Fibroblast of the aortic adventitia (primary cell): ENCODE data around the gene AGTR1. TPM values are rescaled to one million over a fixed set of nuclear protein-coding genes. Genes with fewer than 3 reads are reported as not detected.
"Not testable (repeated sequence)": the region's sequence is repeated elsewhere in the genome, so short reads cannot be mapped to it uniquely, and the experiment has no call there.

Experiments used
- DNase-seq: peaks from one replicate; pipeline ENCODE4 v3.0.0-alpha.2; 2010; ENCODE audit warnings: low read depth
- H3K4me3 ChIP-seq: 2 replicates; pipeline ENCODE4 v1.5.1; 2011; ENCODE audit warnings: low read depth, mild to moderate bottlenecking, control low read depth, low read length, moderate library complexity
- CTCF ChIP-seq: IDR thresholded peaks from 2 replicates; pipeline ENCODE4 v1.5.1; 2011; ENCODE audit warnings: mild to moderate bottlenecking, low read length, control low read depth, inconsistent platforms; ENCODE audit not compliant: insufficient read depth
- total RNA-seq: library from RNA; depleted of rRNA; stranded (reverse); fragments of >200 nt; gene quantifications from 2 replicates; pipeline ENCODE4 v1.2.3, GENCODE V29; 2012; ENCODE audit warnings: low replicate concordance

The AGTR1 gene
- total RNA-seq, 1 donor: 3.2 TPM

- H3K4me3 ChIP-seq: no peak overlapping the region
- no peak for DNase-seq
- TF ChIP-seq CTCF: no peak
Observed at GRCh38 chr3:148772361-148772760, 74.7 kb downstream of the AGTR1 start.

DNA sequence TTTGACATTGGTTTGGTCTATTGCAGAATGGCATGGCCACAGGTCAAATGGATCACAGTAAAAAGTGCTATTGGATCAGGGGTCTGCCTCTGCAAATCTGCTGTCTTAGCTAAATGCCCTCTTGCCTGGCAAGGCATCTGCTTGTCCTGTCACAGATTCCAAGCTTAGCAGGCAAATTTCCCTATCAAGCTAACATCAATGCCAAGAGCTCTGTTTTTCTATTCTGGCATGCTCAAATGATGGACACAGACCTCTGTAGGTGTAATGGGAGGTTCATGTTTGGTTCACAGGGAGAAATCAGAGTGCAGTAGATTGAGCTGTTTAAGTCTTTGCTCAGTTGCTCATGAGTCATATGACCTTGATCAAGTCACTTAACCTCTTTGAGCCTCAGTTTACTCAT is 75.1 kb downstream of the AGTR1 start:
- TF ChIP-seq CTCF: no peak
- DNase-seq: no peak
- H3K4me3 ChIP-seq: no peak overlapping the region

DNA sequence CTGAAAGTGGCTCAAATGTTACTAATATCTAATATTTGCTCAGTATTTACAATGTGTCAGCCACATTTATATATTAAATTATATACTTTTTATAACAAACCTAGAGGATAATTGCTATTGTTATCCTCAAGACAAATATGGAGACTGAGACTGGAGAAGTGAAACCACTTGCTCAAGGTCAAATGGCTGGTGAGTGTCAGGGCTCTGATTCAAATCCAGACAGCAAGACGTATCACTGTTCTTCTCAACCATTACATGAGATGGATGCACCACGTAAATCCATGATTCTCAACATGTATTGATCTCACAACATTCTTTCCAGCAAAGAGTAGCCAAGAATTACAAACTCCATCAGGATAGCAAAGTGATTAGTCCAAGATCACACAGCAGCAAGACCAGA is 76.1 kb downstream of the AGTR1 start:
- DNase-seq: no peak
- H3K4me3 ChIP-seq: no peak overlapping the region
- no peak for TF ChIP-seq CTCF

- no peak for TF ChIP-seq CTCF
- DNase-seq: no peak
- H3K4me3 ChIP-seq: no peak overlapping the region
Observed at GRCh38 chr3:148778926-148779325, 81.2 kb downstream of the AGTR1 start.

DNA sequence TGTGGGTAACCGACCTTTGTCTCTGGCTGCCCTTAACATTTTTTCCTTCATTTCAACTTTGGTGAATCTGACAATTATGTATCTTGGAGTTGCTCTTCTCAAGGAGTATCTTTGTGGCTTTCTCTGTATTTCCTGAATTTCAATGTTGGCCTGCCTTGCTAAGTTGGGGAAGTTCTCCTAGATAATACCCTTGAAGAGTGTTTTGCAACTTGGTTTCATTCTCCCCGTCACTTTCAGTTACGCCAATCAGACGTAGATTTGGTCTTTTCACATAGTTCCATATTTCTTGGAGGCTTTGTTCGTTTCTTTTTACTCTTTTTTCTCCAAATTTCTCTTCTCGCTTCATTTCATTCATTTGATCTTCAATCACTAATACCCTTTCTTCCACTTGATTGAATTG is 87.3 kb downstream of the AGTR1 start:
- H3K4me3 ChIP-seq, DNase-seq: not testable (repeated sequence)

GRCh38 chr3:148786159-148786558 is 88.5 kb downstream of the AGTR1 start:
- H3K4me3 ChIP-seq, DNase-seq: not testable (repeated sequence)

GRCh38 chr3:148789146-148789545 is 91.4 kb downstream of the AGTR1 start:
- TF ChIP-seq CTCF: no peak
- no peak for DNase-seq
- no peak overlapping the region for H3K4me3 ChIP-seq

- H3K4me3 ChIP-seq: no peak overlapping the region
- no peak for DNase-seq
- TF ChIP-seq CTCF: no peak
Observed at GRCh38 chr3:148789906-148790305, 92.2 kb downstream of the AGTR1 start.
